ENCODE results near the gene NDUFC1. TPM values are rescaled to one million over a fixed set of nuclear protein-coding genes. Genes with fewer than 3 reads are reported as not detected.

Gene NDUFC1
- total RNA-seq, 1 experiment from 2014 or later, result 61.7 TPM

GRCh38 chr4:139295206-139295941, 6.9 kb downstream of the NDUFC1 start (continued):
- TF ChIP-seq USF1 (CRISPR knock-in tag; IDR thresholded peaks at IDR 0.05) (0 out of 2 replicates have a peak, but pooled peaks have one; percentile 14), NFYB (CRISPR knock-in tag; conservative IDR thresholded peaks at IDR 0.05; ENCODE audit: low read depth) (no peak), PRDM15 (CRISPR knock-in tag; IDR thresholded peaks at IDR 0.05) (no peak), ETV6 (CRISPR knock-in tag; IDR thresholded peaks at IDR 0.05) (peak; percentile 74; the same call in 1 of the 2 replicates), ZNF512 (CRISPR knock-in tag; IDR thresholded peaks at IDR 0.05; ENCODE audit: borderline replicate concordance) (no peak), KAT7 (CRISPR knock-in tag; IDR thresholded peaks at IDR 0.05; ENCODE audit: borderline replicate concordance) (0 out of 2 replicates have a peak, but pooled peaks have one; percentile 75), AFF4 (CRISPR knock-in tag; IDR thresholded peaks at IDR 0.05; ENCODE audit: borderline replicate concordance) (no peak), FOXP1 (CRISPR knock-in tag; IDR thresholded peaks at IDR 0.05; ENCODE audit: borderline replicate concordance) (peak; percentile 92), NFE2L1 (CRISPR knock-in tag; IDR thresholded peaks at IDR 0.05) (0 out of 2 replicates have a peak, but pooled peaks have one; percentile 21), ATF3 (CRISPR knock-in tag; conservative IDR thresholded peaks at IDR 0.05) (no peak), JAZF1 (CRISPR knock-in tag; IDR thresholded peaks at IDR 0.05) (no peak), MLX (CRISPR knock-in tag; IDR thresholded peaks at IDR 0.05) (no peak), MAX (CRISPR knock-in tag; IDR thresholded peaks at IDR 0.05) (peak; percentile 79; the same call in 1 of the 2 replicates), IRF1 (CRISPR knock-in tag; IDR thresholded peaks at IDR 0.05) (peak; percentile 46; the same call in 1 of the 2 replicates), MXD4 (CRISPR knock-in tag; IDR thresholded peaks at IDR 0.05; ENCODE audit: borderline replicate concordance) (no peak), CREB1 (CRISPR knock-in tag; IDR thresholded peaks at IDR 0.05) (no peak), ZNF423 (CRISPR knock-in tag; IDR thresholded peaks at IDR 0.05) (no peak), RORB (CRISPR knock-in tag; IDR thresholded peaks at IDR 0.05) (no peak), TP53 (CRISPR knock-in tag; IDR thresholded peaks at IDR 0.05) (no peak), USF2 (CRISPR knock-in tag; IDR thresholded peaks at IDR 0.05) (no peak), ESRRA (CRISPR knock-in tag; IDR thresholded peaks at IDR 0.05; ENCODE audit: borderline replicate concordance) (peak; percentile 66), SOX15 (CRISPR knock-in tag; IDR thresholded peaks at IDR 0.05) (no peak)

Data from WTC11 (cell line).